ENCODE results near the gene RAD51B.
"Not testable (repeated sequence)": the region's sequence is repeated elsewhere in the genome, so short reads cannot be mapped to it uniquely, and the experiment has no call there.

DNA sequence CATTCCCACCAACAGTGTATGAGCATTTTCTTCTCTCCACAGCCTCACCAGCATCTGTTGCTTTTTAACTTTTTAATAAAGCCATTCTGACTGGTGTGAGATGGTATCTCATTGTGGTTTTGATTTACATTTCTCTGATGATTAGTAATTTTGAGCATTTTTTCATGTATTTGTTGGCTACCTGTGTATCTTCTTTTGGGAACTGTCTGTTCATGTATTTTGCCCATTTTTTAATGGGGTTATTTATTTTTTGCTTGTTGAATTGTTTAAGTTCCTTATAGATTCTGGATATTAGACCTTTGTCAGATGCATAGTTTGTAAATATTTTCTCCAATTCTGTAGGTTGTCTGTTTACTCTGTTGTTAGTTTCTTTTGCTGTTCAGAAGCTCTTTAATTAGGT lies 616.1 kb downstream of the RAD51B start:
- TF ChIP-seq, protein P1, sequence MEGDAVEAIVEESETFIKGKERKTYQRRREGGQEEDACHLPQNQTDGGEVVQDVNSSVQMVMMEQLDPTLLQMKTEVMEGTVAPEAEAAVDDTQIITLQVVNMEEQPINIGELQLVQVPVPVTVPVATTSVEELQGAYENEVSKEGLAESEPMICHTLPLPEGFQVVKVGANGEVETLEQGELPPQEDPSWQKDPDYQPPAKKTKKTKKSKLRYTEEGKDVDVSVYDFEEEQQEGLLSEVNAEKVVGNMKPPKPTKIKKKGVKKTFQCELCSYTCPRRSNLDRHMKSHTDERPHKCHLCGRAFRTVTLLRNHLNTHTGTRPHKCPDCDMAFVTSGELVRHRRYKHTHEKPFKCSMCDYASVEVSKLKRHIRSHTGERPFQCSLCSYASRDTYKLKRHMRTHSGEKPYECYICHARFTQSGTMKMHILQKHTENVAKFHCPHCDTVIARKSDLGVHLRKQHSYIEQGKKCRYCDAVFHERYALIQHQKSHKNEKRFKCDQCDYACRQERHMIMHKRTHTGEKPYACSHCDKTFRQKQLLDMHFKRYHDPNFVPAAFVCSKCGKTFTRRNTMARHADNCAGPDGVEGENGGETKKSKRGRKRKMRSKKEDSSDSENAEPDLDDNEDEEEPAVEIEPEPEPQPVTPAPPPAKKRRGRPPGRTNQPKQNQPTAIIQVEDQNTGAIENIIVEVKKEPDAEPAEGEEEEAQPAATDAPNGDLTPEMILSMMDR (IDR thresholded peaks at IDR 0.05) = not testable (repeated sequence)
- not testable (repeated sequence) for TF ChIP-seq POLR2A (IDR thresholded peaks at IDR 0.05)
